D721Med (cell line): ENCODE data around the gene PCYT2.

Experiments used
- DNase-seq: peaks from one replicate; pipeline ENCODE4 v3.0.0; 2011; ENCODE audit warnings: low spot score; ENCODE audit not compliant: insufficient read length
- FAIRE-seq: peaks from 2 replicates; lab custom pipeline; 2011; peaks lifted over from hg19 to GRCh38; lab: Jason Lieb, UNC
- CTCF ChIP-seq: IDR thresholded peaks from 2 replicates; pipeline ENCODE4 v1.5.1; 2012; ENCODE audit warnings: mild to moderate bottlenecking, control low read depth; ENCODE audit not compliant: insufficient read depth; ENCODE audit errors: missing control alignments

Gene PCYT2

GRCh38 chr17:81904600-81905423, 6.4 kb downstream of the PCYT2 start:
- no peak for TF ChIP-seq CTCF
- no peak for DNase-seq
- no peak for FAIRE-seq

GRCh38 chr17:81903896-81904599, 7.2 kb downstream of the PCYT2 start:
- no peak for DNase-seq
- FAIRE-seq, result no peak
- TF ChIP-seq CTCF, result no peak

- no peak for FAIRE-seq
Observed at GRCh38 chr17:81903415-81903831, 7.8 kb downstream of the PCYT2 start.

GRCh38 chr17:81902653-81903414, 8.4 kb downstream of the PCYT2 start:
- DNase-seq, result no peak
- TF ChIP-seq CTCF, result no peak
- no peak for FAIRE-seq

More at GRCh38 chr17:81903415-81903831, 7.8 kb downstream of the PCYT2 start:
- TF ChIP-seq CTCF, result no peak
- no peak for DNase-seq

- no peak for FAIRE-seq
- TF ChIP-seq CTCF, result no peak
- DNase-seq, result no peak
Observed at GRCh38 chr17:81902023-81902652, 9.1 kb downstream of the PCYT2 start, which contains the start of gene NPB. Gene NPB, plus strand, starts transcription at chr17:81902238. Its CDS starts 40 bp downstream, at chr17:81902278.

- no peak for TF ChIP-seq CTCF
- DNase-seq, result no peak
- FAIRE-seq, result no peak
Observed at GRCh38 chr17:81901167-81902022, 9.8 kb downstream of the PCYT2 start.
